Ecto neural progenitor cell (in vitro differentiated cells): ENCODE results near the gene TNK1.
"Not testable (repeated sequence)": the region's sequence is repeated elsewhere in the genome, so short reads cannot be mapped to it uniquely, and the experiment has no call there.

Experiments
- DNase-seq: peaks from one replicate; pipeline ENCODE4 v3.0.0-alpha.2; 2018; ENCODE audit warnings: low spot score

TNK1 gene

GRCh38 chr17:7380855-7381683, at the start of gene TNK1:
Gene TNK1 (plus strand): TSS chr17:7381089. CDS start chr17:7382927, 1,838 bp downstream.
- DNase-seq, result peak; percentile 81

DNA sequence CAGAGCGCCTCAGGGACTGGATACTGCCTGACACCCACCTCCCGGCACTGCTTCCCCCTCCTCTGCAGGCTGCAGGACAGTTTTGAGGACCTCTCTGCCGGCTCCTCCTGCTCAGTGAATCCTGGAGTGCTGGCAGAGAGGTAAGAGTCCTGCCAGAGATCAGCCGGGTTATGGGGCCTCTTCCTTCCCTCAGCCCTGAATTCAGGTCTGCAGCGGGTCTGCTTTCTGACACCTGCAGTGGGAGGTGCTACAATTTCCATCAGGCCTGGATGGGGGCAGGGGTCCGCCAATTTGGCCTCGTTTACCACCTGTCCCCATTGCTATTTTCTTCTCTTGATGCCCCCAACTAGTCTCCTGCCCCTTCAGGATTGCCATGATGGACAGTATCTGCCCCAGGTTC, 48.8 kb upstream of the TNK1 start:
- DNase-seq, result no peak

GRCh38 chr17:7332600-7333069, 48.3 kb upstream of the TNK1 start:
- not testable (repeated sequence) for DNase-seq

DNA sequence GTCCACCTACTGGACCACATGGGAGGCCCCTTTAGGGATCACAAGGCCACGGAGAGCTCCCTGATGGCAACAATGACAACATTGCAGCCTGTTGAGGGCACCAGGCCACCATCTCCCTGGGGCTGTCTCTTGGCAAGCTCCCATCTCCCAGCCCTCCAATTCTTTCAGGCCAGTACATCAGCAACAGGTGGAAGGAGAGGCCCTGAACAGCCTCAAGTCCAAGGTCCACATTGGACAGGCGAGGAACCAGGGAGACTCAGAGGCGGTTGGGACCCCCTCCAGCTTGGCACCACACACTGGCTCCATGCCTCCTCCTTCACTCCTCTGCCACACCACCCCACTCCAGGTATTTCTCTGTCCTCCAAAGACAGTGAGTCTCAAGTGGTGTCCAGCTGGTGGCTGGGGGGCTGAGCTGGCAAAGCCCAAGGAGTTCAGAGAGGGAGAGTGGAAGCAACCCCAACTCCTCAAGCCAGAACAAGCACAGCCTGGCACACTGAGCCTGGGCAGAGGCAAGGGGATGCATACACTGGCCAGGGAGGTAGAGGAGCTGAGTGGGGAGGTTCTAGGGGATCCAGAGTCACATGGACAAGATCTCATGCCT, 45.9 kb upstream of the TNK1 start:
- DNase-seq, result no peak

- DNase-seq, result not testable (repeated sequence)
These were observed 45.1 kb upstream of the TNK1 start for GRCh38 chr17:7335765-7336164.

- no peak for DNase-seq
These were observed 44.4 kb upstream of the TNK1 start, which contains the start of gene ACAP1 for GRCh38 chr17:7336240-7337175. Gene ACAP1 (plus strand): TSS chr17:7336529. CDS start chr17:7336735, 206 bp downstream.

- DNase-seq, result not testable (repeated sequence)
These were observed 43.3 kb upstream of the TNK1 start for GRCh38 chr17:7337600-7337999.

- DNase-seq, result no peak
These were observed 40.7 kb upstream of the TNK1 start for GRCh38 chr17:7340179-7340578.

- DNase-seq, result no peak
These were observed 39.0 kb upstream of the TNK1 start for GRCh38 chr17:7341842-7342241.

DNA sequence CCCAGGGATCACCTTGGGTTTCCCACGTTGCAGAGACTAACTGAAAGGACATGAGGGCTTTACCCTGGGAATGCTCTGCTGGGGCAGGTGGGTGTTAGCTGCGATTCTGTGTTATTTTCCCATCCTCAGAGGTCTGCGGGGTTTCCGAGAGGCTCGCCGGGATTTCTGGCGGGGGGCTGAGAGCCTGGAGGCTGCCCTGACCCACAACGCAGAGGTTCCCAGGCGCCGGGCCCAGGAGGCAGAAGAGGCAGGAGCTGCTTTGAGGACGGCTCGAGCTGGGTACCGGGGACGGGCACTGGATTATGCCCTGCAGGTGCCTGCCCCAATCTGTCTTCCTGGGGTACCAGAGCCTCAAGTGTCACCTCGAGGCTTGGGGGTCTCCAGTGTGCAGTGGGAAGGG, 37.6 kb upstream of the TNK1 start:
- DNase-seq, result no peak

DNA sequence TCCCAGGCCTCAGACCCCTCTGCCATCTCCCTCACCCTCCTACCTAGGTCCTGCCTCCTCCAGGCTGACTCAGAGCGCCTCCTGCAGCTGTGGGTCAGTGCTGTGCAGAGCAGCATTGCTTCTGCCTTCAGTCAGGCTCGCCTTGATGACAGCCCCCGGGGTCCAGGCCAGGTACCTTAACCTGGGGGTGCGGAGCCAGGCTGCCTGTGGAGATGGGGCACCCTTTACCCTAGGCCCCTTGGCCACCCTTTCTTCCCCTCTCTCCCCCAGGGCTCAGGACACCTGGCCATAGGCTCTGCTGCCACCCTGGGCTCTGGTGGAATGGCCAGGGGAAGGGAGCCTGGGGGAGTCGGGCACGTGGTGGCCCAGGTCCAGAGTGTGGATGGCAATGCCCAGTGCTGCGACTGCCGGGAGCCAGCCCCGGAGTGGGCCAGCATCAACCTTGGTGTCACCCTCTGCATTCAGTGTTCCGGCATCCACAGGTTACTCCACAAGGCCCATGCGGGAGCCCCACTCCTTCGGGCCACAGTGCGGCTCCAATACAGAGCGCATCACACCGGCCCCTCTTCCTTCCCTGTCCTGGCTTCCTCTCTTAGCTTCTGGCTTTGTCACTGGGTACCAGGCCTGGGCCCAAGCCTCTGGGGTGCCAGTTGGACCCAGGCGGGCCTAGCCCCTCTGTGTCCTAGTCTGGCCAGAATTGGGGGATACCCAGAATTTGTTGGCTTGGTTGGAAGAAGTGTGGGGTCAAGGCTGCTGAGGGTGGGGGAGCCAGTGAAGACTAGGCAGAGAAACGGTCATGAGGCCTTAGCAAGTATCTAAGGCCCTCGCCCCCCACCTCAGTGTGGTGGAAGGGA, 33.9 kb upstream of the TNK1 start:
- DNase-seq, result no peak

DNA sequence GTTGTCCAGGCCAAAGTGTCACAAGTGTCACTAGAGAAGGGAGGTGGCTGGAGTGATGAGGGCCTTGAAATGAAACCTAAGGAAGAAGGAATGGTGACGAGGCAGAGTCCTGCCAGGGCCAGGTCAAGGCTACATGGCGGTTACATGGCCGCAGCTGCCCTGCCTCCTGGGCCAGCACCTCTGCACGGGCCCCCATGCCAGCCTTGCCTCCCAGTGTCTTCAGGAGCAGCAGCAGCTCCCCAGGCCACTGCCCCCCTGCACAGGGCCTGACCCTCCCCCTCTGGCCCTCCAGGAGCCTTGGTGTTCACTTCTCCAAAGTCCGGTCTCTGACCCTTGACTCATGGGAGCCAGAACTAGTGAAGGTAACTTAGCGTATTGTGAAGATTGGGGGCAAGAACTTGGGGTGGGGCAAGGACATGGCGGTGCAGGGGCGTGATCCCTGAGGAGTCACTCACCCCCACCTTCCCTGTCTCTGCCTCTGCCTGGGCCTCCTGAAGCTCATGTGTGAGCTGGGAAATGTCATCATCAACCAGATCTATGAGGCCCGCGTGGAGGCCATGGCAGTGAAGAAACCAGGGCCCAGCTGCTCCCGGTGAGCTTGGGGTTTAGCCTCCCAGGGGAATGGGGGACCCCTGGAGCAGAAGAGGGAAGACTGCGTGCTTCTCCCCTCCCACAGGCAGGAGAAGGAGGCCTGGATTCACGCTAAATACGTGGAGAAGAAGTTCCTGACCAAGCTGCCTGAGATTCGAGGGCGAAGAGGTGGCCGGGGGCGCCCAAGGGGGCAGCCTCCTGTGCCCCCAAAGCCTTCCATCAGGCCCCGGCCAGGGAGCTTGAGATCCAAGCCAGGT, 33.0 kb upstream of the TNK1 start:
- no peak for DNase-seq

DNA sequence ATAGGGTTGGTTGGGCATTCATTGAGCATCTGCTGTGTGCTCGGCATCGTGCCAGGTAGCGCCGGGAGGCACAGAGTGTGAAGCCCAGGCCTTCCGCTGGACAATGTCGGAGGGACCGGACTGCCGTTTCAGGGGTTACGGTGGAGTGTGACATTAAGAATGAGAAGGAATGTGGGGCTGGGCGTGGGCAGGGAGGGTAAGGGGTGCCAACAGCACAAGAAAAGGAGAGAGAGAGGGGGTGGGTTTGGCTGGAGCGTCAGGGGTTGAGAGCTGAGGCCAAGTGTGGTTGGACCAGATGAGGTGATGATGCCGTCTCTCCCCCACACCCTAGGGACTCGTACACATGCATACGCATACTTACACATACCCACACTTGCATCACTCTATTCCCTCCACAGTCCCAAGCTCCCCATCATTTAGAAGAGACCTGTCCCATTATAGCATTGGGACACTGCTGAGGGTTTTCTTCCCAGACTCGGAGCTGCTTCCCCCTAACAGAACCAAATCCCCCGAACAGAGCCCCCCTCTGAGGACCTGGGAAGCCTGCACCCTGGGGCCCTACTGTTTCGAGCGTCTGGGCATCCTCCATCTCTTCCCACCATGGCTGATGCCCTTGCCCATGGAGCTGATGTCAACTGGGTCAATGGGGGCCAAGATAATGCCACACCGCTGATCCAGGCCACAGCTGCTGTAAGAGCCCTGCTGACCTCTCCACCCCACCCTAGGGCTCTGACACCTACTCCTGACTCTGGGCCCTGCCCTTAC, 32.2 kb upstream of the TNK1 start:
- no peak for DNase-seq

- peak; percentile 95 for DNase-seq
These were observed 29.0 kb upstream of the TNK1 start, which contains the start of gene KCTD11 for GRCh38 chr17:7351665-7352502. Gene KCTD11 (plus strand): TSS chr17:7352162.

DNA sequence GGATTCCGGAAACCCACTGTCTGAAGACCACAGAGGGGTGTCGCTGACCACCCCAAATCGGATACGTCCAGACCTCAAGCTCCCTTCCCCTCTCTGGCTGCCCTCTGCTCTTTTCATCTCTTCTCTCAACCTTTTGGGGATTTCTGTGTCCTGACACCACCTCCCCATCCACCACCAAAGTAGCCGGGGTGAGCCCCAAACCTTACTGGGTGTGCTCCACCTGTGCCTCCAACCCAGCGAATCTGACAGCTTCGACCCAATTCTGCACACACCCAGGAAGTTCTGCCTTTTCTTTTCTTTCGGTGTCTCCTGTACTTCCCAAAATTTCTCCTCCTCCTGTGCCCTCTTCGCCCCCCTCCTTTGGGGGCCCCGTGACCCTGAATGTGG, 28.4 kb upstream of the TNK1 start:
- no peak for DNase-seq

GRCh38 chr17:7352910-7353635, 27.8 kb upstream of the TNK1 start:
- peak; percentile 55 for DNase-seq

- peak; percentile 71 for DNase-seq
These were observed 26.5 kb upstream of the TNK1 start for GRCh38 chr17:7354262-7354843.
